Esophagus muscularis mucosa (tissue), 4 donors: ENCODE measurements around the gene RELB. TPM values are rescaled to one million over a fixed set of nuclear protein-coding genes. Genes with fewer than 3 reads are reported as not detected.

ENCODE experiments used
- DNase-seq: peaks from one replicate; pipeline ENCODE4 v3.0.0-alpha.2; 2017; ENCODE audit errors: extremely low spot score
- H3K27ac ChIP-seq, 4 donors: fragments of 200-600 bp; sonication (generic); replicated peaks in 1 of 4; 1 replicate in 3 of 4; 2 replicates in 1 of 4; pipeline ENCODE4 v1.5.1; 2016 to 2019; ENCODE audit warnings: mild to moderate bottlenecking in 1 of 4
- H3K27me3 ChIP-seq, 4 donors: fragments of 200-600 bp; sonication (generic); one replicate each; pipeline versions ENCODE4 v1.5.1 to v1.6.0; 2016 to 2019
- H3K36me3 ChIP-seq, 4 donors: fragments of 200-600 bp; sonication (generic); one replicate each; pipeline ENCODE4 v1.5.1; 2016 to 2019
- H3K4me1 ChIP-seq, 4 donors: fragments of 200-600 bp; sonication (generic); one replicate each; pipeline ENCODE4 v1.5.1; 2016 to 2019
- H3K4me3 ChIP-seq, 4 donors: fragments of 200-600 bp; sonication (generic); 1 replicate in 2 of 4; 2 replicates in 2 of 4; pipeline ENCODE4 v1.5.1; 2016 to 2019; ENCODE audit warnings: mild to moderate bottlenecking in 4 of 4, moderate library complexity in 1 of 4
- H3K9me3 ChIP-seq, 4 donors: fragments of 200-600 bp; sonication (generic); 1 replicate in 3 of 4; 2 replicates in 1 of 4; pipeline ENCODE4 v1.5.1; 2016 to 2019
- EP300 ChIP-seq: sonication (generic); formaldehyde crosslinking; IDR thresholded peaks from one replicate; pipeline ENCODE4 v1.6.1; 2017; ENCODE audit warnings: antibody characterized with exemption
- POLR2A ChIP-seq: fragments of 450-650 bp; IDR thresholded peaks from one replicate; pipeline ENCODE4 v1.6.1; 2017; ENCODE audit warnings: antibody characterized with exemption, moderate library complexity, mild to moderate bottlenecking, low read depth
- POLR2AphosphoS5 ChIP-seq, 2 donors: sonication (generic); formaldehyde crosslinking; IDR thresholded peaks; one replicate each; pipeline ENCODE4 v1.6.1; 2017; ENCODE audit warnings: antibody characterized with exemption in 2 of 2
- WGBS: methylation state at CpG from one replicate; pipeline ENCODE4 v1.1.5; 2018; 5-methylcytosine and 5-hydroxymethylcytosine counted together
- intact Hi-C: fragments of 100-400 bp; cut with DNase I; formaldehyde crosslinking; loops from one replicate; pipeline ENCODE4 v1.15.1; 2023
- total RNA-seq, 4 donors: library from RNA; depleted of rRNA; stranded (reverse); fragments of >200 nt; gene quantifications; one replicate each; pipeline versions ENCODE4 v1.1.0 to v1.2.1, GENCODE V29; 2016
- TF ChIP-seq, protein P1 (sequence below), 3 experiments: fragments of 200-600 bp in 2 of 3; fragments of 450-650 bp in 1 of 3; sonication (generic) in 2 of 3; IDR thresholded peaks; one replicate each; pipeline ENCODE4 v1.5.1; 2017 to 2019; ENCODE audit warnings: antibody characterized with exemption in 3 of 3, mild to moderate bottlenecking in 2 of 3, moderate library complexity in 1 of 3

Gene RELB
- total RNA-seq, 4 donors from 2014 or later = 5.8 to 15.9 (median 7.5) TPM

DNA sequence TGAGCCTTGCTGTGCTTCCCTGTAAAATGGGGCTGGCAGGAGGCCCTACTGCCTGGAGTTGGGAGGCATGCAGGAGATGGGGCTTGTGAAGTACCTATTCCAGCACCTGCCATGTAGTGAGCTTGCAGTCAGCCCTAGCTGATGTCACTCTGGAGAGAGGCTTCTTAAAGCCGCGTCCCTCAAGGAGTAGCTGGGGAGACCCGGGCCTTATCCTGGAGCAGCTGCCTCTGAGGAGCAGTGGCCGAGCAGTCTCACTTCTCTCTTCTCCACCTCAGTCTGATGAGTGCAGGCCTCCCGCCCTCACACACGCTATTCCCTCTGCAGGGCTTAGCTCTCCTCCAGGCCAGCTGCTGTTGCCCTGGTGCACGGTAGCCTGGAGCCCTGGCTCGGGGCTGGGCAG, 55.6 kb downstream of the RELB start:
- WGBS = 88% methylated on average over 5 of the region's 8 CpGs
- H3K4me1 ChIP-seq = peaks cover 0 to 7% (median 4%) of the 10 kb centered on the region in 4 donors
- no peak for DNase-seq
- H3K4me3 ChIP-seq = no peak overlapping the region
- intact Hi-C loops = no loop called here
- no peak overlapping the region for H3K27ac ChIP-seq
- TF ChIP-seq EP300 (no peak), POLR2A (no peak), POLR2AphosphoS5 (IDR thresholded peaks at IDR 0.05) (no peak)
- TF ChIP-seq, protein P1, sequence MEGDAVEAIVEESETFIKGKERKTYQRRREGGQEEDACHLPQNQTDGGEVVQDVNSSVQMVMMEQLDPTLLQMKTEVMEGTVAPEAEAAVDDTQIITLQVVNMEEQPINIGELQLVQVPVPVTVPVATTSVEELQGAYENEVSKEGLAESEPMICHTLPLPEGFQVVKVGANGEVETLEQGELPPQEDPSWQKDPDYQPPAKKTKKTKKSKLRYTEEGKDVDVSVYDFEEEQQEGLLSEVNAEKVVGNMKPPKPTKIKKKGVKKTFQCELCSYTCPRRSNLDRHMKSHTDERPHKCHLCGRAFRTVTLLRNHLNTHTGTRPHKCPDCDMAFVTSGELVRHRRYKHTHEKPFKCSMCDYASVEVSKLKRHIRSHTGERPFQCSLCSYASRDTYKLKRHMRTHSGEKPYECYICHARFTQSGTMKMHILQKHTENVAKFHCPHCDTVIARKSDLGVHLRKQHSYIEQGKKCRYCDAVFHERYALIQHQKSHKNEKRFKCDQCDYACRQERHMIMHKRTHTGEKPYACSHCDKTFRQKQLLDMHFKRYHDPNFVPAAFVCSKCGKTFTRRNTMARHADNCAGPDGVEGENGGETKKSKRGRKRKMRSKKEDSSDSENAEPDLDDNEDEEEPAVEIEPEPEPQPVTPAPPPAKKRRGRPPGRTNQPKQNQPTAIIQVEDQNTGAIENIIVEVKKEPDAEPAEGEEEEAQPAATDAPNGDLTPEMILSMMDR (IDR thresholded peaks at IDR 0.05) = no peak
- no peaks in the 10 kb centered on the region for H3K27me3 ChIP-seq
- H3K9me3 ChIP-seq = no peaks in the 10 kb centered on the region
- peaks cover 89 to 100% (median 99%) of the 10 kb centered on the region in 4 donors for H3K36me3 ChIP-seq

DNA sequence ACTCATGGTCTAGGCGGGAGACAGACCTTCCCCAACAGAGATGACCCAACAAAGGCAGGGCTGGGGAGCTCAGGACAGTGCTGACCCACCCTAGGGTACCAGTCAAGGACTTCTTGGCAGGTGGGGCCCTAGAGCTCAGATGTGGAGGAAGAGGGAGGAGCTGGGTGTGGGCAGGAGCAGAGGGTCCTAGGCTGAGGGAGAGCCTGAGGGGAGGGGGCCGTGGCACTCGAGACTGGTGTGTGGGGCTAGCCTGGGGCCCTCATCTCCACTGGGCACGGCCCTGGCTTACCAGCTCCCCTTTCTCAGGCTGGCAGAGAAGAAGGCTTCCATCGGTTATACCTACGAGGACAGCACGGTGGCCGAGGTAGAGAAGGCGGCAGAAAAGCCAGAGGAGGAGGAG, 56.2 kb downstream of the RELB start:
- intact Hi-C loops = no loop called here
- TF ChIP-seq EP300 = no peak
- TF ChIP-seq, protein P1 (IDR thresholded peaks at IDR 0.05) = no peak
- no peak for TF ChIP-seq POLR2A
- no peak for TF ChIP-seq POLR2AphosphoS5 (IDR thresholded peaks at IDR 0.05)
- no peaks in the 10 kb centered on the region for H3K9me3 ChIP-seq
- H3K36me3 ChIP-seq = peaks cover 91 to 100% (median 100%) of the 10 kb centered on the region in 4 donors
- peaks cover 0 to 1% (median under 1%) of the 10 kb centered on the region in 4 donors for H3K4me1 ChIP-seq
- no peak overlapping the region for H3K27ac ChIP-seq
- WGBS = 80% methylated on average over 9 of the region's 9 CpGs
- H3K4me3 ChIP-seq = no peak overlapping the region
- no peak for DNase-seq
- no peaks in the 10 kb centered on the region for H3K27me3 ChIP-seq

- 85% methylated on average over 14 of the region's 14 CpGs for WGBS
- Histone ChIP-seq H3K4me1 (no peaks in the 10 kb centered on the region), H3K27ac (no peak overlapping the region), H3K4me3 (no peak overlapping the region), H3K36me3 (peaks cover 86 to 100% (median 99%) of the 10 kb centered on the region in 4 donors), H3K9me3 (no peaks in the 10 kb centered on the region), H3K27me3 (no peaks in the 10 kb centered on the region)
- DNase-seq = no peak
- intact Hi-C loops = no loop called here
- TF ChIP-seq POLR2A = no peak
- TF ChIP-seq EP300 = no peak
- TF ChIP-seq, protein P1 (IDR thresholded peaks at IDR 0.05) = no peak
- TF ChIP-seq POLR2AphosphoS5 (IDR thresholded peaks at IDR 0.05) = no peak
Measured at GRCh38 chr19:45058622-45059159, 57.4 kb downstream of the RELB start.

DNA sequence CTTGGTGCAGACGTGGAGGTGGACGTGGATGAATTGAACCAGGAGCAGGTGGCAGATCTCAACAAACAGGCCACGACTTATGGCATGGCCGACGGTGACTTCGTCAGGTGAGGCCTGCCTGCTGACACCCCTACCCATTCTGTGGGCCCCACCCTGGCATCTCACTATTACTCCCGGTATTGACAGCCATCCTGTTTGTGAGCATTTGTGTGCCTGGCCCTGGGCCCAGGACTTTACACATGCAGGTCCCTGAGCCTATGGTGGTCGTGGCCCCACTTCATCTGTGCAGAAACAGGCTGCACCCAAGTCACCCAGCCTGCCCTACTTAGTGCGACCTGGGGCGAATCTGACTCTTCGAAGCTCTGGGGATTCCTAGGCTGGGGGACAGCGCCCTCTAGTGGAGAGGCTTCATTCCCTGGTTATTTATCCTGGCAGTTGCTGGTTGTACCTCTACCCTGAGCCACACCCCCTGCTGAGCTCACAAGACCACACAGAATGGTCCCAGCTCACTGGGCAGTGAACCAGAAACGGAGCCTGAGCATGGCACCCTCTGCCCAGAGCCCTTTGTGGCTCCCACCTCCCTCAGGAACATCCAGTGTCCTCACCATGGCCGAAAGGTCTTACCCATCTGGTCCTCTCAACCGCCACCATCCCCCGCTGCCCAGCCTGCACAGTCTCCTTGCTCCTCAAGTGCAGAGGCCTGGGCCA, 58.1 kb downstream of the RELB start:
- Histone ChIP-seq H3K36me3 (peaks cover 86 to 100% (median 99%) of the 10 kb centered on the region in 4 donors), H3K4me3 (no peak overlapping the region), H3K4me1 (no peaks in the 10 kb centered on the region), H3K9me3 (no peaks in the 10 kb centered on the region), H3K27me3 (no peaks in the 10 kb centered on the region), H3K27ac (no peak overlapping the region)
- no peak for TF ChIP-seq EP300
- TF ChIP-seq POLR2AphosphoS5 (IDR thresholded peaks at IDR 0.05) = no peak
- TF ChIP-seq, protein P1 (IDR thresholded peaks at IDR 0.05) = peak; percentile 57 to 89 (median 73)
- DNase-seq = peak; percentile 94
- WGBS = 51% methylated on average over 16 of the region's 16 CpGs
- intact Hi-C loops = no loop called here
